Measurements from ENCODE around the gene LSM4. TPM values are rescaled to one million over a fixed set of nuclear protein-coding genes. Genes with fewer than 3 reads are reported as not detected.
A peak's percentile ranks its signal among the peaks of the same experiment; 100 is the strongest.

The LSM4 gene
- total RNA-seq, 1 experiment from 2014 or later, result 385 TPM

DNA sequence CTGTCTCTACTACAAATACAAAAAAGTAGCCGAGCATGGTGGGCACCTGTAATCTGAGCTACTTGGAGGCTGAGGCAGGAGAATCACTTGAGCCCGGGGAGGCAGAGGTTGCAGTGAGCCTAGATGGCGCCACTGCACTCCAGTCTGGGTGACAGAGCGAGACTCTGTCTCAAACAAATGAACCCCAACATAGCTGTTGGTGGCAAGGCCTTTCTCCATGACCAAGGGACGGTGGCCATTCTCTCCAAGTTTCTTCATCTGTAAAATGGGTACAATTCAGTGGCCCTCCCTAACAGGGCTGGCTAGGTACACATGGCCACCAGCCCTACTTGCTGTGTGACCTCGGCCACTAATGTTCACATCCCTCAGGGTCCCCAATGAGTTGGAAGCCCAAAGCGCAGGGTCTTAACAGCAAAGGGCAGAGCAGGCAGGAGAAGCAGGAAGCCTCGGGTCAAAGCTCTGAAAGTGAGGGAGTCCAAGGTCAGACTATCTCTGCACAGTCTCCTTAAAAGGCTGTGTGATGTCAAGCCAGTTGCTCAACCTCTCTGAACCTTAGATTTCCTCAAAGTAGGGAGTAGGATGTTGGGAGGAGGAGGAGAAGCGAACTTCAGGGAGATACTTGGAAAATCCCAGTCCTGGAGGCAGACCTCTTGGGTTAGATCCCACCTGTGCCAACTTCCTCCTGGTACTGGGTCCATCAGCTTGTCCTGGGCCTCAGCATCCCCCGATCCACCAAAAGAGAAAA is 44.2 kb downstream of the LSM4 start:
- no peak for DNase-seq (ENCODE audit: low read depth)

DNA sequence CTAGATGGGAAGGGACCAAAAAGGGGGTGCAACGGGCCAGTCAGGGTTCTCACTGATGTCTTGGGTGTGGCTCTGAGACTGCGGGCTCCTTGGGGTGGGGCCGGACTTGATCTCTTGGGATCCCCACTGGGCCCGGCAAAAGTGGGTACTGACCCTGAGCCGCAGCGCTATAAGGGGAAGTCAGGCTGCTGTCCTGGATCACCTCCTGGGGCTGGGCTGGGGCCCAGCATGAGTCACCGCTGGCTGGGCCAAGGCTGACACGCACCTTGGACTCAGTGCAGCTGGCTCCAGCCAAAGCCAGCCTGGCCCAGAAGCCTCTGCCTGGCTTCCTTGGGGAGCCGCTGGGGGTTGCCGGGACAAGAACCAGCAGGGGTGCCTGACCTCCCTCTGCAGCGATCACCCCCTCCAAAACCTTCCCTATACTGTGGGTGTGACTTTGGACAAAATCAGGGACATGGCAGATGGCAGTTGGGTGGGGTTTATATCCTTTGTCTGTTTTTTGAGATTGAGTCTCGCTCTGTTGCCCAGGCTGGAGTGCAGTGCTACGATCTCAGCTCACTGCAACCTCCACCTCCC is 48.0 kb downstream of the LSM4 start:
- DNase-seq (ENCODE audit: low read depth), result peak; percentile 94

DNA sequence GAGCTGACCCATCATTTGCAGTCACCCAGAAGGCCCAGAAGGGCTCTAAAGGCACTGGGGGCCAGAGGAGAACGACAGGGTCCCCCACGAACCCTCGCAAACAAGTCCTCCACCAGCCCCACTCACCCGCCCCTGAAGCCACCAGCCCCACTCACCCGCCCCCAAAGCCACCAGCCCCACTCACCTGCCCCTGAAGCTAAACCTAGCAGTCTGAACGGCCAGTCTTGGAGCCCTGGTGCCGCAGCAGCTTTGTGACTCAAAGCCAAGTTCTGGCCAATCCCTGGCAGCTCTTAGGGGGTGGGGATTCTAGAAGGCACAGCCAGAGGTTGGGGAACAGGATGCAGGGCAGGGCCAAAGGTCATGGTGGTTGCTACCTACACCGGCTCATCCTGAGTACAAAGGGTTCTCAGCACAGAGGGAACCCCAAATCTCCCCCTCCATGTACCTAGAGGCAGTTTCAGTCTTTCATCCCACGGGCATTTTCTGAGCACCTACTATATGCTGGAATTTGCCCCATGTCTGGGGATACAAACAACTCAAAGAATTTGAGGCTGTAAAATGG is 48.6 kb downstream of the LSM4 start, which contains the start of gene IQCN:
Gene IQCN, minus strand, starts transcription at position 234 of the 562 bp plus-strand sequence. CDS start 4,974 bp downstream, outside the sequence.
- peak; percentile 72 for DNase-seq (ENCODE audit: low read depth)

DNA sequence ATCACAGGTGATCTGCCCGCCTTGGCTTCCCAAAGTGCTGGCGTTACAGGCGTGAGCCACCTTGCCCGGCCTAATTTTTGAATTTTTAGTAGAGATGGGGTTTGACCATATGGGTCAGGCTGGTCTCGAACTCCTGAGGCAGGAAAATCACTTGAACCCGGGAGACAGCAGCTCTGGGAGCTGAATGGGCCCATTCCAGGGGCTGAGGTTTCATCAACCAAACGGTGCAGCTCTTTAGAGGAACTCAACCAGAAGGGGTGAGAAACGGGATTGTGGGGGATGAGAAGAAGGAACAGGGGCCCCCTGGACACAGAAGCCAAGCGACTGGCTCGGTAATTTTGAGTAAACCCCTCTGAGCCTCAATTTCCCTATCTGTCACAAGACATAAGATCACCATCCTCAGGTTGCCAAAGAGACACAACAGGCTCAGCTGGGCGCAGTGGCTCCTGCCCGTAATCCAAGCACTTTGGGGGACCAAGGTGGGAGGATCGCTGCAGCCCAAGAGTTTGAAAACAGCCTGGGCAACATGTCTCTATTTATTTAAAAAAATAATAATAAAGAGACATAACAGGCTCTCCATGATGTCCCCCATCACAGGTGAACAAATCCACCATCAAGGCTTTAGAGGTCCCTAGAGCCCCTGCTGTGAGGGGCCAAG is 49.2 kb downstream of the LSM4 start:
- no peak for DNase-seq (ENCODE audit: low read depth)

DNA sequence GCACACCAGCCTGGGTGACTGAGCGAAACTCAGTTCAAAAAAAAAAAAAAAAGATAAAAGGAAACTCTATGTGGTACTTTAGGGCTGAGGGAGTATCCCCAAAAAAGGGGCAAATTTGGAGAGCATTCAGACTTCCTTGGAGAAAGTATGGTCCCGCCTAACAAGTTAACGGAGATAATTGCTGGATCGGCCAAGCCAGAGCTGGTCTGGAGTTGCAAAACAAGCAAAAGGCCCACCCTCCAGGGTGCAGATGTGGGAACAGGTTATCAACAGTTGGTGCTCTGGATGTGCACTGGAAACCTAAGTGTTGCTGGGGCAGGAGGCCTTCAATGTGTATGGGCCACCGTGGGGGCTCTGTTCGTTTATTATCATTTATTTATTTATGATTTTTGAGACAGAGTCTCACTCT is 51.4 kb downstream of the LSM4 start:
- DNase-seq (ENCODE audit: low read depth), result no peak

DNA sequence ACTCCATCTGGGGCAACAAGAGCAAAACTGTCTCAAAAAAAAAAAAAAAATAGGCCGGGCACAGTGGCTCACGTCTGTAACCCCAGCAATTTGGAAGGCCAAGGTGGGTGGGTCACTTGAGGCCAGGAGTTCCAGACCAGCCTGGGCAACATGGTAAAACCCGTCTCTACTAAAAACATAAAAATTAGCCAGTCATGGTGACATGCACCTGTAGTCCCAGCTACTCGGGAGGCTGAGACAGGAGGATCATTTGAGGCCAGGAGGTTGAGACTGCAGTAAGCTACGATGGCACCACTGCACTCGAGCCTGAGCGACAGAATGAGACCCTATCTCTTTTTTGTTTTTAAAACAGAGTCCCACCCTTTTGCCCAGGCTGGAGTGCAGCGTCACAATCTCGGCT is 52.5 kb downstream of the LSM4 start:
- DNase-seq (ENCODE audit: low read depth), result no peak

DNA sequence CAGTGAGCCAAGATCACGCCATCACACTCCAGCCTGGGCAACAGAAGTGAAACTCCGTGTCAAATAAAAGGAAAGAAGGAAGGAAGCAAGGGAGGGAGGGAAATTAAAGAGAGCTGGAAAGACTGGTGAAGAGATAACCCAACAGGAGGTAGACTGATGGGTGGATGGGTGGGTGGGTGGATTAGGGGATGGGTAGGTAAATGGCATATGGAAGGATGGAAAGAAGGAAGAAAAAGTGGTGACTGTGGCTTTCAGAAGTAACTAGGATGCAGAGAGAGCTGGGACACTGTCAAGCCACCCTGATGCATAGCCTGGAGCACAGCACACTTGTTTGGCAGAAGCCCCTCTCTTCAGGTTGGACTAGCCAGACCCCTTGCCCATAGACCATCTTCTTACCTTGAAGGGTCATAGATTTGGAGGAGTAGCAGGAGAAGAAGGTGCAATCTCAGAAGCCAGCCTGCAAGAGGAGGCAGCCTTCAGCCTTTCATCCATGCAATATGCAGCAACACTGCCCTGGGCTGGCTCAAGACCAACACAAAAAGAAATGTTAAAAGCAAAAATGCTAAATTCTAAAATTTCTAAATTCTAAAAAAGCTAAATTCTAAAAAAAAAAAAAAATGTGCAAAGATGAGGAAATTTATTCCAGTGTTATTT is 53.7 kb downstream of the LSM4 start:
- no peak for DNase-seq (ENCODE audit: low read depth)

DNA sequence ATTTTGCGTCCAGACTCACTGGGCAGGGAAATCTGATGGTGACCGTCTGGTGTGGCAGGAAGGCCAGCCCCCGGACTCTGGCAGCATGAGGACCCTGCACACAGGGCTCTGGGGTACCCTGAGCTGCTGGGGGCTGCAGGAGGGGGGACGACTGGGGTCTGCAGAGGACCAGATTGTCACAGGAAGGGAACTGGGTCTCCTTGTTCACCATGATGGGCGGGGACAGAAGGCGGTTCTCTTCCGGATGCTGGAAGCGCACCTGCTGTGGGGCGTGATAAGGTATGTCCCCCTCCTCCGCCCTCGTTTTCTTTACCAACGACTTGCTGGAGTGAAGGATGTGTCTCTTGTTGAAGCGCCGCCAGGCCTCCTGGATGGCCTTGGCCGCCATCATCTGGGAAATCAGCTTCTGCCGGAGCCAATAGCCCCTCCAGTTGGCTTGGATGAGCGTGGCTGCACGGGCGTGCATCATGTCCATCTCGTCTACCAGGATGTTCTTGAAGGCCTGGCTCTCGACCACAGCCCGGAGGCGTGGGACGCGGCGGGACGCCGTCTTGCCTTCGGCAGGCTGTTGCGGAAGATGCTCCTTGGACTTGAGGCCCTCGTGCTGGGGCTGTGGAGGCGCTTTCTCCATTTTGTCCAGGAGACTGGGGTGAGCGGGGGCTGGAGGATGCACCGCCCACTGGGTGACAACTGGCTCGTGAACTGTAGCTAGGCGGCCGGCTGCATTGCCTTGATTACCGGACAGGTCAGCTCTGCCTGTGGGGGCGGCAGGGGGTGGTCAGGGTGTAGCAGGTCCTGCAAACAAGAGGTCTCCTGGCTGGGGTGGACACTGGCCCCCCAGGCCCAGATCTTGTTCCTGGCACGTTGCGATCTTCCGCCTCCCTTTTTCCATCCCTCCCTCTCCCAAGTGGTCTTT is 55.8 kb downstream of the LSM4 start:
- DNase-seq (ENCODE audit: low read depth), result no peak

DNA sequence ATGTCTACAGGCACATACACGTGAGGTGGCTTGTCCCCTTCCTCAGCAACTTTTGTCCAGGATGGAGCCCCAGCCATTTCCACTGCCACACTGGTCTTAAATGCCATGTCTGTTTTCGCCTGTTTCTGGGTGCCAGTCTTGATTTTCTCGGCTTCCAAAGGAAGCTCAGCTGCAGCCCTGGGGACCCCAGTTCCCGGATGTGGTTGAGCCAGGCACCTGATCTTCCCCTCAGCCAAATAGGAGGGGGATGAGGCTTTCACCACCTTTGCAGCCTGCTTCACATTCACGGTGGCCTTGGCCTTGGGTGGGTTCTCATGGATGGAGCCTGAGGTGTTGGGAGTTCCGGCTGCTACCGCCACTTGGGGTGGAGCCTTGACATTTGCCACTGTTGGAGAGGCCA is 57.3 kb downstream of the LSM4 start:
- no peak for DNase-seq (ENCODE audit: low read depth)

DNA sequence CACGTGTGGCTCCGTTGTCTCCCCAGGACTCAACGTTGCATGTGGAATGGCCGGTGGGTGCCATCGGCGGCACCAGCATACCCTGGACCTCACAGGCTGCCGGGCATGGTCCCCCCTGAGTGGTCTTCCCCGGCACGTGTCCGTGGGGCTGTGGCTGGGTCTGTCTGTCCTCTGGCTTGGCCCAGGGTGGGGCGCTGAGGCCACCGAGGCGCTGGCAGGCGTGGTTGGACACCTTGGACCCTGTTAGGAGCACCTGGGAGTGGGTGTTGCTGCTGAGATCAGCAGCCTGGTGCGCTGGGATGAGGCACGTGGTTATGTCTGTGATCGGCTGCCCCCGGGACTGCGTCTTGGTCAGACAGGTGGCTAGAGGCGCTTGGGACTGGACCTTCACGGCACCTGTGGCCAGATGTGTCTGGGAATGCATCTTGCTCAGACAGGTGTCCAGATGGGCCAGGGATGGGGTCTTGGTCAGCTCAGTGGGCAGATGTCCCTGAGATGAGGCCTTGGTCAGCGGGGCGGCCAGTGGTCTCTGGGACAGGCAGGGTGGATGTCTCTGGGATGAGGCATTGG is 57.8 kb downstream of the LSM4 start:
- DNase-seq (ENCODE audit: low read depth), result no peak

DNA sequence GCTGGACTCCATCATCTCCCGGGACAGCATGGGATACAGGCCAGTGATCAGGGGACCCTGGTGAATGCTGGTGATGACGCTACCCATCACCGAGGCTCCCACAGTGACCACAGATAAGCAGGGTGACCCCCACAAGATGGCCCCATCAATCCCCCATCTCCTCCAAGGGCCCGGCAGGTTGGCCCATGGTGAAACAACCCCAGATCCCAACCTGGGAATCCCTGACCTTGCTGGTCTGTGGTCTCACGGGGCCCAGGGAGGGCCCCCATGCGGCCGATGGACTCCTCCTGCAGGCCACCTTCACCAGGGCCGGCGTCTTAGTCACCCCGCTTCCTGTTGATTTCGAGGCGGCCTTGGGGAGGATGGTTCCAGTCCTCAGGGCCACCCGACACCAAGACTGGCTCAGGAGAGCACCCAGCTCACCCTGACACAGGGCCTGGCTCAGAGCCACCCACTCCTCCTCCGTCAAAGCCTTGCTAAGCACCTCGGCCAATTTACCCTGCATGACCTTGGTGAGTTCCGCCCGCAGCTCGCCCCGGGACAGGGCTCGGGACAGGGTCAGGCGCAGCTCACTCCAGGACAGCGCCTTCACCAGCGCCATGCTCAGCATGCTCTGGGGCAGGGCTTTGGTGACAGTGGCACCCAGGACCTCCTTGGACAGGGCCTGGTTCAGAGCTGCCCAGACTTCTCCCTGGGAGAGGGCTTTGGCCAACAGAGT is 58.6 kb downstream of the LSM4 start:
- DNase-seq (ENCODE audit: low read depth), result no peak

DNA sequence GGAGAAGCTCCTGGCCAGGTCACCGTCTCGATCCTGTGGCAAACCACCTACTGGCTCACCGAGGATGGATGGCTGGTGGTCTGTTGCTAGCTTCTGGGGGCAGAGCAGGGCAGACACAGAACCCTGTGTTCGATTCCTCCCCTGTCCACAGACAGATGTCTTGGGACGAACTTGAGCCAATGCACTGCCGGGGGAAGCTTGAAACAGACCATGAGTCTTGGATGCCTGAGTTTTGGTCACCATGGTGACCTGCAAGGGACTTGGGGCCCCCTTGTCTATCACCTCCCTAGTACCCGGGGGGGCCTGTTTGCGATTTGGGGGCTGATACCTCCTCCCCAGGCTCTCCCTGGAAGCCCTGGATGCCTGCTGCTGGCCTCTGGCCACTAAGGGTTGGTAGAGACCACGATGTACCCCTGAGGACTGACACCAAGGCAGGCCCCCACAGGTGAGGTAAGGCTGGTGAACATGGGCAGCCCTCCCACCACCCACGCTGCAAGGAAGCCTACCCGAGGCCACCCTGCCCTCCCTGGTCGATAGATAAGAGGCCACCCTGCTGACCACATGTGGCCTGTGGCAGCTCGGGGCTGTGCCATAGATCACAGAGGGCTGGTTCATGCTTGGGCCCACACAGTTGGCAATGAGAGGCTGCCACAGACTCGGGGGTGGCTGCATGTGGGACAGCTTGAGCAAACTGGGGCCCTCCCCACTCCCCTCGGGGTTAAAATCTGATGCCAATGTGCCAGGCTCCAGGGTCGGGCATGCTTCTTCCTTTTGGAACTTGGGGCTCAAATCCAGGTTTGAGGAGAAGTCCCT is 59.3 kb downstream of the LSM4 start:
- no peak for DNase-seq (ENCODE audit: low read depth)

DNA sequence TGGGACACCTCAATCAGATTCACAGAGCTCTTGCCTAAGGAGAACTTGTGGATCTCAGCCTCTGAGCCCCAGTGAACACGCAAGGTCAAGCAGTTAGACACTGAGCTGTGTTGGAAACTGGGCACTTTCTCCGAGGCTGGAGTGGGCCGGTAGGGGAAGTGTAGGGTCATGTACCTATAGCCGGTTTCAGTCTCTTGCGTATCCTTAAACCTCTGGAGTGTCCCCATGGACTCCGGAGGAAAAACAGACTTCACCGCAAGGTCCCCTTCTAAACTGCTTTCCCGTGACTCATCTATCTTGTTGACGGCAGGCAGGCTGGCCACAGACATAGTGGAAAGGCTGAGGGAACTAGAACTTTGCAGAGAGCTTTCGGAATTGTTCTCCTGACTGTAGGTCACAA is 60.0 kb downstream of the LSM4 start:
- peak; percentile 54 for DNase-seq (ENCODE audit: low read depth)

DNA sequence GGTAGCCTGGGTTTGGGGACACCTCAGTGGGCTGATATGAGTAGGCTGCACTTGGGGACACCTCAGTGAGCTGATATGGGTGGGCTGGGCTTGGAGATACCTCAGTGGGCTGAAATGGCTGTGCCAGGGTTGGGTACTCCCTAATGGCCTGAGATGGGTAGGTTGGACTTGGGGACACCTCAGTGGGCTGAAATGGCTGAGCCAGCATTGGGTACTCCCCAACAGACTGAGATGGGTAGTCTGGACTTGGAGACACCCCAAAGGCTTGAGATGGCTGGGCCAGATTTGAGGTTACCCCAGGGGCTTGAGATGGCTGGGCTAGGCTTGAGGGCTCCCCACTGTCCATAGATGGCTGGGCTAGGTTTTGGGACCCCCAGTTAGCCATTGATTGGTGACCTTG is 60.7 kb downstream of the LSM4 start:
- no peak for DNase-seq (ENCODE audit: low read depth)

DNA sequence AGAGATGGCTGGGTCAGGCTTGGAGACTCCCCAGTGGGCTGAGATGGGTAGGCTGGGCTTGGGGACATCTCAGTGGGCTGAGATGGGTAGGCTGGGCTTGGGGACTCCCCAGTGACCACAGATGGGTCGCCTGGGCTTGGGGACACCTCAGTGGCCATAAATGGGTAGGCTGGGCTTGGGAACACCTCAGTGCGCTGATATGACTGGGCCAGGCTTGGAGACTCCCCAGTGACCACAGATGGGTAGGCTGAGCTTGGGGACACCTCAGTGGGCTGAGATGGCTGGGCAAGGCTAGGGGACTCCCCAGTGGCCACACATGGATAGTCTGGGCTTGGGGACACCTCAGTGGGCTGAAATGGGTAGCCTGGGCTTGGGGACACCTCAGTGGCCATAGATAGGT is 61.4 kb downstream of the LSM4 start:
- DNase-seq (ENCODE audit: low read depth), result no peak

DNA sequence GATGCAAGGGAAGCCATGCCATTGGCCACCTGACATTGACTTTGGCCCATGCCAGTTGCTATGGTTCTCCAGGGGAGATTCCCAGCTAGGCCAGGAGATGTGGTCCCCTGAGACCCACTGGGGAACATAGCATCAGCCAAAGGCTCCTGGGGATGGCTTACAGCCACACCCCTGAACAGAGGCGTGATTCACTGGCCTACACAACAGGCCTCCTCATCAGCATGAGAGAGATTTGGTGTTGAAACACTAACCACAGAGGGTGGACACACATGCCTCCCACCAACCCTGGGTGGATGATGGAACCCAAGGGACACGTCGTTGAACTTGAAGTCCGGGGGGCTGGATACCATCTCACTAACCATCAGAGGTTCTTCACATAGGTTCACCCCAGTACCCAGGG is 63.0 kb downstream of the LSM4 start:
- no peak for DNase-seq (ENCODE audit: low read depth)

DNA sequence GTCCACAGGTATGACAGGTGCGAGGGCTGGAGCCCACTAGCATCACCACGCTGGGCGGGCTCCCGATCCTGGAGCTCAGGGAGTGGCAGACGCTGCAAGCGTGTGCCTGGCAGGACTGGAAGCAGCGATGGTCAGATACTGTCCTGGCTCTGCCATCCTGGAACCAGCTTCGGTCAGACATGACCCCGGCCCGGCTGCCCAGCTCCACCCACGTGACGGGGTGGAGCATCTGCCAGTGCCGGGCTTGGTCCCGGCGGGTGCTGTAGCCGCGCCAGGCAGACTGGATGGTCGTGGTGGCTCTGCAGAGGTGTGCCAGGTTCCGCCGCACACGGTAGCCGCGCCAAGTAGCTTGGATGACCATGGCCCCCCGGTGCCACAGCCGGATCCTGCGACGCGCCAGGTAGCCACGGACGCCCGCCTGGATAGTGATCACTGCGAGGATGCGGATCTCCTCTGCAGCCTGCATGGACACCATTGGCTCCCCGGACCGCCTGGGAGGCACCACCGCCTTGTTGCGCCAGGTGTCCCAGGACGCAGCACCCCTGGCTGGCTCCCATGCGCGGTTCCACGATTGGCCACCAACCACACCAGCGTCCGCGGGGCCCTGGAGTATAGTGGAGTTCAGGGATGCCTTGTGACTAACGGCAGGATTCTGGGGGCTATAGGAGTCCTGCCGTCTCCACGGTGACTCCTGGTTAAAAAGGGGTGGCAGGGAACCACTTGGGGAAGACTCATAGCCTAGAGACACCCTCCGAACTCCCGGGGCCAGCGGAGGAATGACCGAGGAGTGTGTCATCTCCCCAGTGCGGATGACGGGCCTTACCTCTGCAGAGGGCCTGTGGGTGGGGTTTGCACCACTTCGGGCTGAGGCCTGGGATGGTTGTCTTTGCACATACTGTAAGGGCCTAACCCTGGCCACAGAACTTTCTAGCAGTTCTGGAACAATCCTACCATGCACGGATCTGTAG is 65.1 kb downstream of the LSM4 start:
- no peak for DNase-seq (ENCODE audit: low read depth)
